C1 segment of cervical spinal cord (tissue), 14 donors: ENCODE measurements around the gene PLK2.

Source experiments
- DNase-seq, 14 donors: peaks; one replicate each; lab custom pipeline; 2025; lab: John Stamatoyannopoulos, UW

Gene PLK2

GRCh38 chr5:58450811-58451629 is 8.9 kb downstream of the PLK2 start:
- DNase-seq: no peak

GRCh38 chr5:58450018-58450417 is 9.9 kb downstream of the PLK2 start:
- no peak for DNase-seq

GRCh38 chr5:58447226-58447625 is 12.7 kb downstream of the PLK2 start:
- no peak for DNase-seq

- DNase-seq: no peak
These were observed 13.9 kb downstream of the PLK2 start for GRCh38 chr5:58446024-58446423.

- DNase-seq: no peak
These were observed 15.1 kb downstream of the PLK2 start for GRCh38 chr5:58444805-58445204.

- no peak for DNase-seq
These were observed 18.9 kb downstream of the PLK2 start for GRCh38 chr5:58440901-58441460.

- DNase-seq: no peak
These were observed 20.7 kb downstream of the PLK2 start for GRCh38 chr5:58439094-58439644.

GRCh38 chr5:58437661-58438060 is 22.2 kb downstream of the PLK2 start:
- DNase-seq: no peak

GRCh38 chr5:58431832-58432231 is 28.1 kb downstream of the PLK2 start:
- DNase-seq: no peak

- DNase-seq: no peak
These were observed 47.0 kb downstream of the PLK2 start for GRCh38 chr5:58412932-58413331.

- no peak for DNase-seq
These were observed 47.8 kb downstream of the PLK2 start for GRCh38 chr5:58412081-58412480.

GRCh38 chr5:58411372-58411771 is 48.5 kb downstream of the PLK2 start:
- no peak for DNase-seq

- DNase-seq: no peak
These were observed 49.4 kb downstream of the PLK2 start for GRCh38 chr5:58410441-58410840.

GRCh38 chr5:58407042-58407719 is 52.7 kb downstream of the PLK2 start:
- DNase-seq: no peak

- no peak for DNase-seq
These were observed 53.5 kb downstream of the PLK2 start for GRCh38 chr5:58406394-58406793.

GRCh38 chr5:58405175-58405574 is 54.7 kb downstream of the PLK2 start:
- DNase-seq: no peak

- no peak for DNase-seq
These were observed 55.2 kb downstream of the PLK2 start for GRCh38 chr5:58404734-58405133.
